OCI-LY1 (cell line): ENCODE results near the gene GCLM.

ENCODE experiments used
- CTCF ChIP-seq: fragments of 200-600 bp; sonication (generic), shearing (Covaris generic); IDR thresholded peaks from 2 replicates; pipeline ENCODE4 v1.5.1; 2017; ENCODE audit warnings: mild to moderate bottlenecking, antibody characterized with exemption, low read length, moderate library complexity, mixed read lengths
- EZH2 ChIP-seq: fragments of 200-600 bp; sonication (generic), shearing (Covaris generic); IDR thresholded peaks from 2 replicates; pipeline ENCODE4 v1.8.0; 2017; ENCODE audit warnings: borderline replicate concordance, mixed run types, mild to moderate bottlenecking, antibody characterized with exemption, low read length, moderate library complexity, mixed read lengths

GRCh38 chr1:93882269-93882668 lies 27.0 kb downstream of the GCLM start:
- TF ChIP-seq CTCF (no peak), EZH2 (no peak)
